Pulmonary artery endothelial cell (primary cell): ENCODE data around the gene VASP. TPM values are rescaled to one million over a fixed set of nuclear protein-coding genes. Genes with fewer than 3 reads are reported as not detected.

Experiments
- DNase-seq: peaks from one replicate; pipeline ENCODE4 v3.0.0-alpha.2; 2011; ENCODE audit warnings: low read depth, low spot score
- total RNA-seq: library from RNA; depleted of rRNA; stranded (reverse); fragments of >200 nt; gene quantifications from 2 replicates; pipeline ENCODE4 v1.2.3, GENCODE V29; 2014

VASP gene
- total RNA-seq, 1 donor from 2014 or later: 189 TPM

DNA sequence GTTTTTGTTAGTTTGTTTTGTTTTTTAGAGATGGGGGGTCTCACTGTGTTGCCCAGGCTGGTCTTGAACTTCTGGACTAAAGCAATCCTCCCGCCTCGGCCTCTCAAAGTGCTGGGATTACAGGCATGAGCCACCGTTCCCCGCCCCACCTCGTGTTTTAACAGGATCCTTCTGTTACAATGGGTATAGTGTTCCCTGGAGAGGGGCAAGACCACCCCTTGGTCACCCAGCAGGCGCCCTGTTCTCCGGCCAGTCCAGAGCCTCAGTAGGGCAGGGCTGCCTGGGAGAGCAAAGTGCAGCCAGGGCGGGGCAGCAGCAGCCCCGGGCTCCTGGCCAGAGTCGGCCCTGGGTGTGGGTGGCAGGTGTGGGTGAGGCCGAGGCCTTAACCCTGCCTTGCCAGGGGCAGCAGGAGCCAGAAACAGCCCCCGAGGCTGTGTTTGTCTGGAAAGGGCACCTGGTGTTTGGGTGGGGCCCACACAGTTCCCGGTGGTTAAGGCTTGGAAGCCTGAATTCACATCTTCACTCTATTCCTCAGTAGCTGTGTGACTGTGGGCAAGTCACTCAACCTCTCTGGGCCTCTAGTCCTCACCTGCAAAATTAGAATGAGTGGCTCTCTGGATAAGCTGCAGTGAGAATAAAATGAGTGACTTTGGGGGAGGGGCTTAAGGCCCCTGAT, 7.2 kb downstream of the VASP start:
- no peak for DNase-seq

DNA sequence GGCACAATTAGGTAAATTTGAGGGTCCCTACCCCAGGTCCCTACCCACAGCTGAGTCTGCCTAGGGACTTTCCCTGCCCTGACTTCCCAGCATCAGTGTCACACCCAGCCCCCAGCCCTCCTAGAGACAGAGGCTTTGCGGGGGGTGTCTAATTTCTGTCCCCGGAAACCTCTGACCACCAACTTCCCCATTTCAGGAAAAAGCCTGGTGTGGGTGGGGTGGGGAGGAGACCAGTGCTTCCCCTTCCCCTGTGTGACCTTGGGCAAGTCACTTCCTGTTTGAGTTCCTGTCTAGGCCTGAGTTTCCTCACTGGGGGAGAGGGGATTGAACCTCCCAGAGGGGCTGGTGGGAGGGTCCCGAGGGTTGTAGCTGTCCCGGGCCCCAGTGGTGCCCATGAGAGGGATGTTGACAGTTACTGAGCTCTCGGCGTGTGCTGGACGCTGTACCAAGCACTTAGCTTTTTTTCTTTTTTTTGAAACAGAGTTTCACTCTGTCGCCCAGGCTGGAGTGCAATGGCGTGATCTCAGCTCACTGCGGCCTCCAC, 7.9 kb downstream of the VASP start:
- no peak for DNase-seq

DNA sequence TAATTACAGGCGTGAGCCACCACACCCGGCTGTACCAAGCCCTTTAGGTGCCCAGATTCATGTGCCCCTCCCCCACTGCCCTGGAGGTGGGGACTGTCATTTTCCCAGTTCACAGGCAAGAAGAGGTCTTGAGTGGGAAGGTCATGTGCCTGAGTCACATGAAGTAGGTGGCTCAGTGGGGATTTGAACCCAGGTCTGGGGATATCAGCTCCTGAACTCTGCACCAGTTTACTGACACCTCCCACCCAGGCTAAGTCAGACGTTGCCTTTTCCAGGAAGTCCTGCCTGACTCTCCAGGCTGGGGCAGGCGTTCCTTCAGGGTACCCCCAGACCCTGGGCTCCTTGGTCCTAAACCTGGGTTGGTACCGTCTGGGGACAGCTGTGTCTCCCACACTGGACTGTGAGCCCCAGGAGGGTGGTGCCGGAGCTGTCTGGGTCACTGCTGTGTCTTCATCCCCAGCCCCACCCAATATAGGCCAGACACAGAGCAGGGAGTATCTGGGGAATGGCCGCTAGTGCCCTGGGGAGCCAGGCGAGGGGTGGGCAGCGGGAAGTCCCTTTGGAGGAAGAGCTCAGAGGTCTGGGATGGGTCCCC, 8.6 kb downstream of the VASP start:
- DNase-seq: no peak

DNA sequence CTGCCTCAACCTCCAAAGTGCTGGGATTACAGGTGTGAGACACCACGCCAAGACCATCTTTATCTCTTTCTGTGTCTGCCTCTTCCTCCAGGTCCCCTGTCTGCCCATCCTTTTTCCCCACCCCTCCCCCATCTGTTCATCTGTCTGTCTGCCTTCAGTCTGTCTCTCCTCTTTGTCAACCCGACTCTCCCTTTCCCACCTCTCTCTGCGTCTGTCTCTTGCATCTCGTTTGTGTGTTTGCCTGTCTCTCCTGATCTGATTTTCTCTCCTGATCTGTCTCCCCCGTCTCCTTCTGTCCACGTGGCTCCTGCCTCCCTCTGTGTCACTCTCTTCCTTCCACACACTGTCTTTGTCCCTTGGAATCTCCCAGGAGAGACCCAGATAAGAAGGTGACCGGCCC, 10.0 kb downstream of the VASP start:
- no peak for DNase-seq

DNA sequence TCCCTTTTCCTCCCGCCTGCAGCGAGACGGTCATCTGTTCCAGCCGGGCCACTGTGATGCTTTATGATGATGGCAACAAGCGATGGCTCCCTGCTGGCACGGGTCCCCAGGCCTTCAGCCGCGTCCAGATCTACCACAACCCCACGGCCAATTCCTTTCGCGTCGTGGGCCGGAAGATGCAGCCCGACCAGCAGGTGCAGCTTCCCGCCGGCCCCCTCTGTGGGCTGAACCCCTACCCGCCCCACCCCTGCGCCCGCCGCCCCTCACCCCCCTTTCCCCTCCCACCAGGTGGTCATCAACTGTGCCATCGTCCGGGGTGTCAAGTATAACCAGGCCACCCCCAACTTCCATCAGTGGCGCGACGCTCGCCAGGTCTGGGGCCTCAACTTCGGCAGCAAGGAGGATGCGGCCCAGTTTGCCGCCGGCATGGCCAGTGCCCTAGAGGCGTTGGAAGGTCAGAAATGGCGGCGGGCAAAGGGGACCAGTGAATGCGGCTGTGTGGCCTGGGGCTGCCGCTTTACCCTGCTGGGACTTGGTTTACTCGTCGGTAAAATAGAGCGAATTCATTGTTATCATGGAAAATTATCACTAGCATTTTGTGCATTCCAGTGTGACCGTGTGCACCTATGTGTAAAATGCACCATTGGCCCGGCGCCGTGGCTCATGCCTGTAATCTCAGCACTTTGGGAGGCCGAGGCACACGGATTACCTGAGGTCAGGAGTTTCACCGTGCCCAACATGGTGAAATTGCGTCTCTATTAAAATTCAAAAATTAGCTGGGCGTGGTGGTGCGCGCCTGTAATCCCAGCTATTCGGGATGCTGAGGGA, 10.6 kb downstream of the VASP start:
- DNase-seq: no peak

DNA sequence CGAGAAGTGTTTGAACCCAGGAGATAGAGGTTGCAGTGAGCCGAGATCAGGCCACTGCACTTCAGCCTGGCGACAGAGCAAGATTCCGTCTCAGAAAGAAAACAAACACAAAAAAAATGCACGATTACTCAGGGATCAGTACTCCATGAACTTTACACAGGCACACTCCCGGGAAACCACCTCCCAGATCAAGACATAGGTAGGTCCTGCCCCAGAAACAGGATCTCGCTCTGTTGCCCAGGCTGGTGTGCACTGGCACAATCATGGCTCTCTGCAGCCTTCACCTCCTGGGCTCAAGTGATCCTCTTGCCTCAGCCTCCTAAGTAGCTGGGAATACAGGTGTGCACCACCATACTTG, 11.2 kb downstream of the VASP start:
- no peak for DNase-seq

DNA sequence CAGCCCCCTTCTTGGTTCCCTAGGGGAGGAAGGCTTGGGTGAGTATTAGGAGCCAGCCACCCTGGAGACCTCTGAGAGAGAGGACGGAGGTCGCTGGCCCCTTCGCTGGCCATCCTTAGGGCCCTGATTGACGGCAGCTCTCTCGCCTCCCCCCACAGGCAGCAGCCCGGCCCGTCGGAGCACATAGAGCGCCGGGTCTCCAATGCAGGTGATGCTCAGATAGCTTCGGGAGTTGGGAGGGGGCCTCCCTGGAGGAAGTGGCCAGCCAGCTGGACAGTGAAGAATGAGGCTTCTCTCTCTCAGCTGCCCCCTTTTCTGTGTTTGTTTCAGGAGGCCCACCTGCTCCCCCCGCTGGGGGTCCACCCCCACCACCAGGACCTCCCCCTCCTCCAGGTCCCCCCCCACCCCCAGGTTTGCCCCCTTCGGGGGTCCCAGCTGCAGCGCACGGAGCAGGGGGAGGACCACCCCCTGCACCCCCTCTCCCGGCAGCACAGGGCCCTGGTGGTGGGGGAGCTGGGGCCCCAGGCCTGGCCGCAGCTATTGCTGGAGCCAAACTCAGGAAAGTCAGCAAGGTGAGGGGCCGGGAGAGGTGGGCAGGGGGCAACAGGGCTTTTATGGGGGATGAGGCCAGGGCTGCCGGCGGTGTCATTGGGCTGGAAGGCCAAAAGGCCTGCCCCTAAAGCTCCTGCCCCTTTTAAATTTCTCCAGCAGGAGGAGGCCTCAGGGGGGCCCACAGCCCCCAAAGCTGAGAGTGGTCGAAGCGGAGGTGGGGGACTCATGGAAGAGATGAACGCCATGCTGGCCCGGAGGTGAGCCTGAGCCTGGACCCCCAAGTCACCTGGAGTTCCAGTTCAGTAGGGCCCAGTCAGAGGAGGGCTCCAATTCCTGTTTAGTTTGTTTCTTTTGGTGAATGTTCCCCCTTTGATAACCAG, 15.0 kb downstream of the VASP start:
- no peak for DNase-seq

DNA sequence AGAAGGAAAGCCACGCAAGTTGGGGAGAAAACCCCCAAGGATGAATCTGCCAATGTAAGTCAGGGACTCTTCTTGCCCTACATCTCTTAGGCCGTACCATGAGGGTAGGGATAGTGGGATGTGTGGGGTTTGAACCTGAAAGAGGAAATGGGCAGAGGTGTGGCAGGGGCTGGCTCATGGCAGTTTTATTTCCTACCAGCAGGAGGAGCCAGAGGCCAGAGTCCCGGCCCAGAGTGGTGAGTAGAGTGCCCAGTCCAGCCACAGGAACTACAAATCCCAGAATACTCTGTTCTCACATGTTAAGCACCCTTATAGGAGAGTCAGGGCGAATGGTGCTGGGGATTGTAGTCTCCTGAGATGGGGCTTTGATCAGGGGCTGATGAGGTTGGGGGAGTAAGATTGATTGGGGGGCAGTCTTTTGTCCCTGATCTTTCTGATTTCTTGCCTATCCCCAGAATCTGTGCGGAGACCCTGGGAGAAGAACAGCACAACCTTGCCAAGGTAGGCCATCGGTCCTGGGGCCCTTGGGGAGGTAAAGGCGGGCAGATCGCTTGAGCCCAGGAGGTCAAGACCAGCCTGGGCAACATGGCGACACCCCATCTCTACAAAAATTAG, 16.5 kb downstream of the VASP start:
- DNase-seq: peak; percentile 63

DNA sequence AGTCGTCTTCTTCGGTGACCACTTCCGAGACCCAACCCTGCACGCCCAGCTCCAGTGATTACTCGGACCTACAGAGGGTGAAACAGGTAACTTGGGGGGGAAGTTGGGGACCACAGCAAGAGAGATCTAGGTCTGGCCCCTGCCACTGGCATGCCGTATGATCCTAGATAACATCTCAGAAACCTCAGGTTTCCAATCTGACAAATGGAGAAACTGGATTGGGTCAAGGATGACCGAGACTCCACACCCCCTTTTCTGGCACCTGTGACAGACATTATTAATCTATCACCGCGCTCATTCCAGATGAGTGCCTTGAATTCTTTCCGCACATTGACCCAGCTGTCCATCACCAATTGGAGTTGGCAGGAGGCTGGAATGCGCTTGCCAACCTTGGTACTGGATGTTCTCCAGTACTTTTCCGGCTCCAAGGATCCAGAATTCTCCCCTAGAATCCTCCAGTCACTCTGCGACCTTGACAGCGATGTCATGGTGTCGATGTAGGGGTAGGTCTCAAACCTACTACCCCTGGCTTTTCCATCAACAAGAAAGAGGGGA, 17.4 kb downstream of the VASP start:
- DNase-seq: no peak

DNA sequence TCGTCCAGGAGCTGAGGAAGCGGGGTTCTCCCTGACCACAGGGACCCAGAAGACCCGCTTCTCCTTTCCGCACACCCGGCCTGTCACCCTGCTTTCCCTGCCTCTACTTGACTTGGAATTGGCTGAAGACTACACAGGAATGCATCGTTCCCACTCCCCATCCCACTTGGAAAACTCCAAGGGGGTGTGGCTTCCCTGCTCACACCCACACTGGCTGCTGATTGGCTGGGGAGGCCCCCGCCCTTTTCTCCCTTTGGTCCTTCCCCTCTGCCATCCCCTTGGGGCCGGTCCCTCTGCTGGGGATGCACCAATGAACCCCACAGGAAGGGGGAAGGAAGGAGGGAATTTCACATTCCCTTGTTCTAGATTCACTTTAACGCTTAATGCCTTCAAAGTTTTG, 18.9 kb downstream of the VASP start:
- no peak for DNase-seq

DNA sequence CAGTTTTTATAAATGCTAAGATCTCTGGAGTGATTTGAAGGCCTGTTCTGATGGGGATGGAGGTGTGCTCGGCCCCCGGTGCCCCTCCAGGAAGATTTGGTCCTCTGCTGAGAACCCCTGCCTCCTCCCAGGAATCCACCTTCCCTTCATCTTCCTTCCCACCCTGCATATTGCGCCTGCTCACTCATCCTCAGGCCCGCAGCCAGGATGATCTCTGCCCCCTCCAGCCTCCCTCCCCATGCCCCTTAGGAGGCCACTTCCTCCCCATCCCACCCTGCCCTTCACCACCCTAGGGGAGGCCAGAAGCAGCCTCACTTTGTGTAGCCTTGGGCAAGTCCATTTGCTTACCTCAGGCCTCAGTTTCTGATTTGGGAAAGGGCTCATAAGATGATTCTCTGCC, 19.7 kb downstream of the VASP start:
- no peak for DNase-seq

DNA sequence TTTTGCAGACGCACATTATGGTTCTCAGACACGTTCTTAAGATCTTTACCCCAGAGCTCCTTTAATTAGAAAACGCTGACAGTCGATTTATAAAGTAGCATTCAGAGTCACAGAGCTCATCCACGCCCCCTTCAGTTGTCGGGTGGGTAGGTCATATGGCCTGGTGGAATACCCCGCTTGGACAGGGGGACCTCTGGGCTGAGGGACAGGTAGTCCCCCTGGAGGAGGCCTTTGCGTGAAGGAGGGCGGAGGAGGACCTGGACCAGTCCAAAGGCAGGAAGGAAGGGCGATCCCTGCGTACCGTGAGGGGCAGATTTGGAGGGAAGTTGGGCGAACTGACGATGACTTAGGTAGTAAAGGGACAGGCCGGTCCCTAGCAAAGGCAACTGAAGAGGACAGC, 20.5 kb downstream of the VASP start:
- no peak for DNase-seq

DNA sequence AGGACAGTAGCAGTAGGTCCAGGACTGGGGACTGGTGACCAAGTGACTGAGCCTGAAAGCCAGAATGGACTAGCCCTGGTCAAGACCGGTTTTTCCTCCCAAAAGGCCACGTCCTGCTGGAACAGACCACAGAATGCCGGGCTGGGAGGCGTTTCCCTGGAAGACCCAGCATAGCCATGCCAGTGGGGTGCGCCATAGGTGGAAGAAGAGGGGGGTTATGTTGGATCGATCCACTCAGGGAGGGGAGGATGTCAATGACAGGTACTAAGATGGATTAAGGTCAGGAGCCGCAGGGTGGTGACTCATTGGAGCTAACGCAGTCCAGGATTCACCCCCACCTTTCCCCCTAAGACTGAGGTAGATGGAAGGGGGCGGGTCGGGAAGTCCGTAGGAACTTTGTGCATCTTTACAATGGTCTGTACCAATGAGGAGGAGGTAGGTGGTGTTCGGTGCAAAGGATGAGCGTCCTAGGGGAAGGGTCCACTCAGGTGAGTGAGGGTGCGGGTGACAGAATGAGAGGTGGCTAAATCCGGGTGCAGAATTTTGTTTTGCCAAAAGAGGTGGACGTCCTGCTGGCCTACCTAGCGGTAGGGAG, 21.0 kb downstream of the VASP start:
- DNase-seq: no peak

DNA sequence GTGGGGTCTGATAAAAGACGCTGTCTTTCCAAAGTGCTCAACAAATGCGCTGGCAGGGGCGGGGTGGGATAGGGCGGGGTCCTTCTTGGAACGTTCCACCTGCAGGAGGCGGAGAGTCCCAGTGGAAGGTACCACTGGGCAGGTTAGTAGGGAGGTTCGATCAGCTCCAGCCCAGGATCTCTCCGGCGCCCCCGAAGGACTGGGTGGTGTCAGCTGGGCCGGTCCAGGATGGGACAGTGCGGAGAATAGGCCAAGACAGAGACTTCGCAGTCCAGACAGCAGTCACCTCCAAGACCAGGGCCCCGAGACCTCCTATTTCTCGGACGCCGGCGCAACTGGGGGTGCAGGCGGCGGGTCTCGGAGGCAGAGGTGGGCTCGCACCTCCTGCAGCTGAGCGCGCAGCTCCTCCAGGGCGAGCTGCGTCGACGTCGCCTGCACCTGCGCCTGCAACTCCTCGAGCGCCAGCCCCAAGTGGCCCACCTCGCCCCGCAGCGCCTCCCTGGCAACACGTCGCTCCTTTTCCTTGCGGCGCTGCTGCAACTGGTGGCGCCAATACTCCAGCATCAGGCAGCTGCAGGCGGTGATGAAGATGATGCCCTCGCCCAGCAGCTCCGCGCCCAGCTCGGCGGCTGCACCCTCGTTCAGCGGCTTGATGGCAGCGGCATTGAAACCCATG, 21.6 kb downstream of the VASP start:
- no peak for DNase-seq

DNA sequence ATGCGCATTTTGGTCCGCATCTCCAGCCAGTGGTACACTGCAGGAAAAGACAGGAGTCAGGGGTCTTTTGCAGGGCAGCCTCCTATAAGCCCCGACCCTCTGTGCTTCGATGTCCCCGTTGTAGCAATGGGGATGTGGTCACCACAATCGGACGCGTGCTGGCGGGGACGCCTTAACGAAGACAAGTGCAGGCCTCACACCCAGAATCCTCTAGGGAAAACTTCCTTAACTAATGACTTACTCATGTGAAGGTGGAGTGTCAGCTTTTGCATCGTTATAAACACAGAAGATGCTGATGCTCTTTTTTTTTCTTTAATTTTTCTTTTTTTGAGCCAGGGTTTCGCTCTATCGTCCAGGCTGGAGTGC, 22.1 kb downstream of the VASP start:
- DNase-seq: no peak

DNA sequence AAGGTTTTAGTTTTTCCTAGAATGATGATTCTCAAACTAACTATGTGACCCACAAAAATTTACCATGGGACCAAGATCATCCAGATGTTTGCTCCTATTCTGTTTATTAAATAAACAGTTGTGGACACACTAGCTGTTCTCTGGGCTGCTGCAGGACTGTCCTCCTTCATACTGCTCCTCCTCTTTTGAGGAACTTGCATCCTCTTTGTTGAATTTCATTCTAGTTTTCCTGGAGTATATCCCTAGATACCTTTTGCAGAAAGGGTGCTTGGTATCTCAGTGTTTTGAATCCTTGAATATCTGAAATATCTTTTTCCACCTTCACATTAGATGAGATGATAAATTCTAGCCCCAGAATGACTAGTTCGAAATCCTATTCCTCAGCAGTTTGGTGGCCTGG, 24.1 kb downstream of the VASP start:
- no peak for DNase-seq

DNA sequence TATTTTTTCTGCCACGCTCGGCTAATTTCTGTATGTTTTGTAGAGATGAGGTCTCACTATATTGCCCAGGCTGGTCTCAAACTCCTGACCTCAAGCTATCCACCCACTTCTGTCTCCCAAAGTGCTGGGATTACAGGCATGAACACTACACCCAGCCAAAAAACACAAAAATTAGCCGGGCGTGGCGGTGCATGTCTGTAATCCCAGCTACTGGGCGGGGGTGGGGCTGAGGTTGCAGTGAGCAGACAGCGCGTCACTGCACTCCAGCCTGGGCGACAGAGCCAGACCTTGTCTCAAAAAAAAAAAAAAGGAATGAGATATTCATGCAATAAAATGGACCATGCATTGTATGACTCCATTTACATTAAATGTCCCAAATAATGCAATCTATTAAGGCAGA, 32.2 kb downstream of the VASP start:
- no peak for DNase-seq

DNA sequence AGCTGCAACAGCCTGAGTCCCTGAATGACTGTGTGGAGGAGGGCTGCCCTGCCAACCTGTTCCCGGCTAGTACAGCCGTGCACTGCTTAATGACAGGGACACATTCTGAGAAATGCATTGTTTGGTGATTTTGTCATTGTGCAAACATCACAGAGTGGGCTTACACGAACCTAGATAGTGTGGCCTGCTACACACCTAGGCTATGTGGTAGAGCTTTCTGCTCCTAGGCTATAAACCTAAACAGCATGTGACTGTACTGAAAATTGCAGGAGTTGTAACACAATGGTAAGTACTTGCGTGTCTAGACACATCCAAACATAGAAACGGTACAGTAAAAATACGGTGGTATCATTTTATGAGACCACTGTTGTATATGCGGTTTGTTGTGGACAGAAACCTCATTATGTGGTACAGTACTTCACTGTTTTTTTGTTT, 35.0 kb downstream of the VASP start:
- no peak for DNase-seq

DNA sequence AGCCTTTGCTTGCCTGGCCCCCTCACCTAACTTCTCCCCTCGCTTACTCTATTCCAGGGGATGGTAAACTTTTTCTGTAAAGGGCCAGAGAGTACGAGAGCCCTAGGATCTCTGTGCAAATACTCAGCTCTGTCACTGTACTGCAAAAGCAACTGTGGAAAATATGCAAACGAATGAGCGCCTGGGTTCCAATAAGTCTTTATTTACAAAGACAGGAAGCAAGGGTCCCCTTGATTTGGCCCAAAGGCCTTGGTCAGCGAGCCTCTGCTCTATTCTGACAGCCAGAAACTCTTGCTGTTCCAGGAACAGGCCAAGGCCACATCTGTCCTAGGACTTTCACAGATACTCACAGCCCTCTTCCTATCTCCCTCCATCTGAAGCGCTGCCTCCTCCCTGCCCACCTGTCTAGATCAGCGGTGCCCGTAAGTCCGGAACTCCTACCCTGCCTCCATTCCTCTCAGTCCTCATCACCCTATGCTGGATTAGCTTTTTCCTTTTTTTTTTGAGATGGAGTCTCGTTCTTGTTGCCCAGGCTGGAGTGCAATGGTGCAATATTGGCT, 40.0 kb downstream of the VASP start:
- no peak for DNase-seq
